ENCODE data around the gene PHACTR1. TPM values are rescaled to one million over a fixed set of nuclear protein-coding genes. Genes with fewer than 3 reads are reported as not detected.
A peak's percentile ranks its signal among the peaks of the same experiment; 100 is the strongest.

The PHACTR1 gene
- total RNA-seq, 1 experiment from 2014 or later = not detected

GRCh38 chr6:13098793-13099570, 382.4 kb downstream of the PHACTR1 start:
- no peak overlapping the region for H3K9ac ChIP-seq (ENCODE audit: low read length)
- H3K4me3 ChIP-seq (ENCODE audit: low read length) = no peak overlapping the region
- H3K27me3 ChIP-seq (ENCODE audit: low read length) = peaks cover 50% of the 10 kb centered on the region
- H3K9me2 ChIP-seq (replicated peaks; ENCODE audit: low read length) = no peaks in the 10 kb centered on the region
- BruUV-seq (replicated peaks) = no TSS peak
- H3K9me3 ChIP-seq (ENCODE audit: low read length) = no peaks in the 10 kb centered on the region
- no peaks in the 10 kb centered on the region for H3K36me3 ChIP-seq (ENCODE audit: low read depth, low read length)
- intact Hi-C loops (cut with micrococcal nuclease) = no loop called here
- TF ChIP-seq CTCF (conservative IDR thresholded peaks at IDR 0.05; ENCODE audit: low read depth, low read length) (no peak), EZH2phosphoT487 (IDR thresholded peaks at IDR 0.05; ENCODE audit: borderline replicate concordance, low read length) (no peak), EZH2 (IDR thresholded peaks at IDR 0.05; ENCODE audit: low read length, unreplicated experiment) (no peak)
- DNase-seq (no peak), ATAC-seq (no peak)
- H3K79me2 ChIP-seq (ENCODE audit: low read length) = no peaks in the 10 kb centered on the region
- H3K4me1 ChIP-seq (ENCODE audit: insufficient read depth, low read length) = no peaks in the 10 kb centered on the region
- CTCF ChIA-PET = no interaction called here
- no peak overlapping the region for H3K4me2 ChIP-seq (ENCODE audit: low read length)
- no peak overlapping the region for H2AFZ ChIP-seq (ENCODE audit: low read length)
- H3K27ac ChIP-seq (ENCODE audit: low read length) = no peak overlapping the region
- no peaks in the 10 kb centered on the region for H3F3A ChIP-seq (ENCODE audit: low read length, unreplicated experiment)
- H4K20me1 ChIP-seq (ENCODE audit: low read length) = no peaks in the 10 kb centered on the region
- POLR2A ChIA-PET (ENCODE audit: unreplicated experiment) = no interaction called here

- Histone ChIP-seq H3K36me3 (ENCODE audit: low read depth, low read length) (no peaks in the 10 kb centered on the region), H4K20me1 (ENCODE audit: low read length) (no peaks in the 10 kb centered on the region), H3K4me2 (ENCODE audit: low read length) (no peak overlapping the region), H3K79me2 (ENCODE audit: low read length) (no peaks in the 10 kb centered on the region), H3K9me3 (ENCODE audit: low read length) (no peaks in the 10 kb centered on the region), H3K27ac (ENCODE audit: low read length) (no peak overlapping the region), H2AFZ (ENCODE audit: low read length) (no peak overlapping the region), H3K27me3 (ENCODE audit: low read length) (peaks cover 48% of the 10 kb centered on the region), H3K9ac (ENCODE audit: low read length) (no peak overlapping the region), H3K4me3 (ENCODE audit: low read length) (no peak overlapping the region), H3F3A (ENCODE audit: low read length, unreplicated experiment) (no peaks in the 10 kb centered on the region), H3K4me1 (ENCODE audit: insufficient read depth, low read length) (no peaks in the 10 kb centered on the region), H3K9me2 (replicated peaks; ENCODE audit: low read length) (no peaks in the 10 kb centered on the region)
- peak; percentile 25 for DNase-seq
- ChIA-PET CTCF (no interaction called here), POLR2A (ENCODE audit: unreplicated experiment) (no interaction called here)
- TF ChIP-seq CTCF (conservative IDR thresholded peaks at IDR 0.05; ENCODE audit: low read depth, low read length) = peak; percentile 48
- TF ChIP-seq EZH2phosphoT487 (IDR thresholded peaks at IDR 0.05; ENCODE audit: borderline replicate concordance, low read length) = no peak
- no peak for ATAC-seq
- BruUV-seq (replicated peaks) = no TSS peak
- intact Hi-C loops (cut with micrococcal nuclease) = no loop called here
Measured at GRCh38 chr6:13099771-13100170, 383.2 kb downstream of the PHACTR1 start.

- ChIA-PET POLR2A (ENCODE audit: unreplicated experiment) (no interaction called here), CTCF (no interaction called here)
- Histone ChIP-seq H3K4me3 (ENCODE audit: low read length) (no peak overlapping the region), H3K27me3 (ENCODE audit: low read length) (peaks cover 42% of the 10 kb centered on the region), H3K27ac (ENCODE audit: low read length) (no peak overlapping the region), H2AFZ (ENCODE audit: low read length) (no peak overlapping the region), H4K20me1 (ENCODE audit: low read length) (no peaks in the 10 kb centered on the region), H3K9me2 (replicated peaks; ENCODE audit: low read length) (no peaks in the 10 kb centered on the region), H3K79me2 (ENCODE audit: low read length) (no peaks in the 10 kb centered on the region), H3K4me2 (ENCODE audit: low read length) (no peak overlapping the region), H3F3A (ENCODE audit: low read length, unreplicated experiment) (no peaks in the 10 kb centered on the region), H3K9me3 (ENCODE audit: low read length) (no peaks in the 10 kb centered on the region), H3K36me3 (ENCODE audit: low read depth, low read length) (no peaks in the 10 kb centered on the region), H3K4me1 (ENCODE audit: insufficient read depth, low read length) (no peaks in the 10 kb centered on the region), H3K9ac (ENCODE audit: low read length) (no peak overlapping the region)
- ATAC-seq (no peak), DNase-seq (no peak)
- TF ChIP-seq EZH2 (IDR thresholded peaks at IDR 0.05; ENCODE audit: low read length, unreplicated experiment) (no peak), EZH2phosphoT487 (IDR thresholded peaks at IDR 0.05; ENCODE audit: borderline replicate concordance, low read length) (no peak), CTCF (conservative IDR thresholded peaks at IDR 0.05; ENCODE audit: low read depth, low read length) (no peak)
- intact Hi-C loops (cut with micrococcal nuclease) = no loop called here
- no TSS peak for BruUV-seq (replicated peaks)
Measured at GRCh38 chr6:13101409-13101808, 384.8 kb downstream of the PHACTR1 start.

Data from PC-3 (cell line).